Activated CD4-positive, alpha-beta T cell treated with anti-CD3 and anti-CD28 coated beads, Interleukin-2, amount 50 U/mL, for 1 hour (primary cell): ENCODE measurements around the gene REG4.
"Not testable (repeated sequence)": the region's sequence is repeated elsewhere in the genome, so short reads cannot be mapped to it uniquely, and the experiment has no call there.

Experiments
- DNase-seq: peaks from one replicate; pipeline ENCODE4 v3.0.0-alpha.2; 2020

REG4 gene

DNA sequence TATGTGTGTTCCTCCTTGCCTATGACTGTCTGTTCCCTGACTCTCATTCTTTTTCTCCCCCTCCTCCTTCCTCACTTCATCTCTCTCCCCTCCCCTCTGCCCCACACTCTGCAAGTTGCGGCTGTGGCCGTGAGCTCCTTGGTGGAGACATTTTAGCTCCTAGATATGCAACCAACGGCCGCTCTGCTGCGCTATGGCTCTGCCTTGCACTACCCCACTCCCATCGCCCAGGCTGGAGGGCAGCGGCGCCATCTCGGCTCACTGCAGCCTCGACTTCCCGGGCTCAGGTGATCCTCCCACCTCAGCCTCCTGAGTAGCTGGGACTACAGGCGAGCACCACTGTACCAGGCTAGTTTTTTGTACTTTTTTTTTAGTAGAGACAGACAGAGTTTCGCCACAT, 5.5 kb downstream of the REG4 start:
- DNase-seq = no peak

DNA sequence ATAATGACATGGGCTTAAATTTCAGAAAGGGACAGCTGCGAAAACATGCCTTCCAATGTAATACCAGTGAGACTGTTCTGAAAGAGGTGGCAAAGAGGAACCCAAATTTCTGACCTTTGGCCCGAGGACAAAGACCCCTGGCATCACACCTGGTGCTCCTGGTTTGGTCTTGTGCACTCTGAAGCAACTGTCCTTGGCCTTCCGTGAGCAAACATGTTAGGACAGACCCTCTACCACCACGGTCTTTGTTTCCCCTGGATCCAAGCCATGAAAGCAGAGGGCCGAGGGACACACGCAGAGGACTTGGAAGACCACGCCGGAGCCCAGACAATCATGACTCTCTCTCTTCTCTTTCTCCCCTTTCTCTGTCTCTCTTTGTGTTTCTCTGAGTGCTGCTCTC, 6.0 kb downstream of the REG4 start:
- DNase-seq = no peak

DNA sequence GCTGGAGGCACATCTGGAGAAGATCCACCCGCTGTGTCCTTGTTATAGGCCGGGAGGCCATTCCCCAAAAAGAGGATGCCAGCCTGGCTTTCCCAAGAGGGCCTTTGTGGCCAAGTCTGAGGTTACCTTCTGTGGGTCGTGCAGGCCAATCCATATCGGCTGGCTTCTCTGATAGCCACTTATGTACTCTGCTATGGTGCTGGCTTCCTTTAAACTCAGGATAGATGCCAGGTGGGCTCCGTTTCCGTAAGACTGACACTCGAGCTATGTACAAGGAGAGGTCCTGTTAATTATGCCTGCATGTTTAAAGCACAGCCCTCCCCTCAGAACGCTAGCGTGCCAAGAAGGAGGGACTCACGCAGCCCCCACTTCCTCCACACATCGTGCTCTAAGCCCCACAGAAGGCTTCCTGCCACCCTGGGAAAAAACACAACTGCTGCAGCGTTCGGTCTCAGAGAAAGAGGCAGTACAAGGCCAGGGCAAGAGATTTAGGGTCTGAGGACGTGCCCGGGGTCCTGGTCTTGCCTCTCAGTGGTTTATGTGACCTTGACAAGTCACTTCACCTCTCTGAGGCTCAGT, 11.6 kb downstream of the REG4 start:
- no peak for DNase-seq

DNA sequence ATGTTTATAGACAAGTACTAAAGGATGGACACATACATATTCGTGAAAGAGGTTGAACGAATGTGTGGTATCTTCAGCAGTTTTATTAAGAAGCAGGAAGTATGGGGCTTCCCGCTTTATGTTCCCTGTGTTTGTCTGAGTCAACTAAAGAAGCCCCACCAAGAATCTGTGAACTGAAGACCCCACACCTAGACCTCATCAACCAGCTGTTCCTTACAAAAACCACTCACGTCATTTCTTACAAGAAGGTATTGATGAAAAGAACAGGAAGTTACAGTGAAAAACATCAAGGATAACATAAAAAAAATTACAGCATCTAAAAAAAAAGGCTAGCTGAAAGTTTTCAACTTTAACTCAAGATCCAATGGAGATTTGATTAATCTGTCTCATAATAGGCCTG, 12.3 kb downstream of the REG4 start:
- DNase-seq = no peak

DNA sequence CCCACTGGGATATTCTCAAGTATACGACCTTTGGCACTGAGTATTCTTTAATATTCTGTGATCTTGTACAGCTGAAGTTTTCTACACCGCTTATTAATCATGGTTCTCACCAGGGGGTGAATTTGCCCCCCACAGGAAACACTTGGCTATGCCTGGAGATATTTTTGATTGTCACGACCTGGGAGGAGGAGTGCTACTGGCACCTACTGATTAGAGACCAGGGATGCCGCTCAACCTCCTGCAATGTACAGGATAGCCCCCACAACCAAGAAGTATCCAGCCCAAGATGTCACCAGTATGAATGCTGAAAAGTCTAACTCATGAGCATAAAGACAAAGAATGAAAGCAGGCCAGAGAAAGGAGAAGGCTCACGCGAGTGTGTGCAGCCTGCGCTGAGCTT, 13.7 kb downstream of the REG4 start:
- no peak for DNase-seq

DNA sequence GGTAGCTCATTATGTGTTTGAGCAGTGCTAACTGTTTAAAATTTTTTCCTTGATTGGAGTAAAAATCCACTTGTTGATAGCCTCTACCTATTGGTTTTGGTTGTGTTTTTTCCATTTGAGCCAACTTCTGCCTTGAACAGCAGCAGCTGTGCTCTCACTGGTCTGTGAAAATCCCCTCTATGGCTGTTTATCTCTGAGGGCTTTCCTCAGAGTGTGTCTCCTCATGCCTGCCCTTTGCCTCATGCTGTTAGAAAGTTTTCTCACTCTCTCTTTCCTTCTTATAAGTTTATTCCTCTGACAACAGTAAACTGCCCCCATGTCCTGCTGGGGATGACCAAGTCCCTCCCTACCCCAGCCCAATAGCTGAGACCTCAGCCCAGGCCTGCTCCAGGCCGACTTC, 14.1 kb downstream of the REG4 start:
- DNase-seq = no peak

DNA sequence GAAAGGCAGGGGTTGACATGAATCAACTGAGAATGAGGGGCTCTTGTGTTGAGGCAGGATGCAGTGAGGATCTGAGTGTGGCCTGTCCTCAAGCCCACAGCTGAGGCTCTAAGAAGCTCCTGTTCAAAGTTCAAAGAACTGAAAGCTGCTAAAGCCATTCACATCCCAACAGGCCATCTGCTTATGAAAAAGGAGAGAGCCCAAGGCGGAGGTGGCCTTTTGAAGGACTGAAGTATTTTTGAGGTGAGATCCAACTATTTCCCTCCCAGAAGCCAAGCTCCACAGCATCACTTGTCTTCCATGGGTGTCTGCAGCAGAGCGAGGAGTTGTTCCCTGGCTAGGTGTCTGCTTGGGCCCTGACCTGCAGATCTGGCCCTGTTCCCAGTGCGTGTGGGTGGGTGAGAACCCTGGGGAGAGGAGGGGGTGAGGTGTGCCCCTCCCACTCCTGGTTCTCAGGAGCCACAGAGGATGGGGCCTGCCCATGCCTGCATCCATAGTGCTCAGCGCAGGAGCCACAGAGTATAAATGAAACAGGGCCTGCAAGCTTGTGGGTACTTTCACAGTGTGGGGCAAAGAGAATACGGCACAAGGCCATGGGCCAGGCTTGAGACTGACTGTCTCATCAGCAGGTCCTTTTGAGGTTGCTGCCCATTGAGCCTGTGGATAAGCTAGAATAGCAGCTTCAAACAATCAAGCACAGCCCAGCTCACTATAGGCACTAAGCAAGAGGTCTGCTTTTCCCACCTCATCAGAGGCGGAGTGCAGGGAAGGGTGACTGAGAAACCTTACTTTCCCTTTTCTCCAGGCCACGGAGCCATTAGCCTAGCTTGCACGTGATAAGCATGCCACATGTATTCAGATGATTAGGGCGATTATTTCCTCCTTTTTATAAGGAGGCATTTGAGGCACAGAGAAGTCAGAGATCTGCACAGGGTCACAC, 15.7 kb downstream of the REG4 start:
- DNase-seq = no peak

DNA sequence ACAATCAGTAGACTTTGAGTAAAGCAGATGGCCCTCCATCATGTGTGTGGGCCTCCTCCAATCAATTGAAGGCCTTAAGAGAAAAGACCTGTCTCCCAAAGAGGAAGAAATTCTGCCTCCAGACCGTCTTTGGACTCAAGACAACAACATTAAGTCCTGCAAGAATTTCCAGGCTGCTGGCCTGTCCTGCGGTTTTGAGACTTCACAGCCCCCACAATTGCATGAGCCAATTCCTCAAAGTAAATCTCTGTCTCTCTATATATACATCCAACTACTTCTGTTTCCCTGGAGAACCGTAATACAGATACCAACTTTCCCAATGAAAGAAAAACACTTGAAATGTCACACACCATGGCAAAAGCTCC, 16.4 kb downstream of the REG4 start:
- no peak for DNase-seq

DNA sequence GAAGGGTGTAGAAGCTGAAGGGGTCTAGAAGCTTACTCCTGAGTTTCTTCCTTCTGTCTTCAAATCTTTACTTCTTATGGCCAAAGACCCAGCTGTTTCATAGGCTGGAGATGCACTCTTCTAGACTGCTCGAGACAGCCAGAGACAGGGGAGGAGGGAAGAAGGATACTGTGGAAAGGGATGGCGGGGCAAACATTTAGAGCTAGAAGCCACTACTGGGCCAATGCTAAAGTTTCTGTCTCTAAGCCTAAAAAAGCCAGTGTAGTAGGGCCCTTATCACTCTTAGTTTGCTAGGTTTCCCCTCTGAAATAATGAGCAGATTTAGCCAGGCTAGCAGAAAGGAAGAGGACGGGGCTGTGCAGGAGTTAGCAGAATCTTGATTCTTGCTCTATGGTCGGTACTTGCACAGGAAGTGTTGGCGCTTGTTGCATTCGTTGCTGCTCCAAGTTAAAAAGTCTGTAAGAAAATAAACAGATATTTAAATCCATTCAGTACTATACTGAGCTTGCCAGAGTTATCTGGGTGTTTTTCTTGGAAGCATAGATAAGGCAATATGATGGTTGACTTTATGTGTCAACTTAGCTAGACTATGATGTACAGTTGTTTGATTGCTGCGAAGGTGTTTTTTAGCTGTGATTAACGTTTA, 16.9 kb downstream of the REG4 start:
- no peak for DNase-seq

DNA sequence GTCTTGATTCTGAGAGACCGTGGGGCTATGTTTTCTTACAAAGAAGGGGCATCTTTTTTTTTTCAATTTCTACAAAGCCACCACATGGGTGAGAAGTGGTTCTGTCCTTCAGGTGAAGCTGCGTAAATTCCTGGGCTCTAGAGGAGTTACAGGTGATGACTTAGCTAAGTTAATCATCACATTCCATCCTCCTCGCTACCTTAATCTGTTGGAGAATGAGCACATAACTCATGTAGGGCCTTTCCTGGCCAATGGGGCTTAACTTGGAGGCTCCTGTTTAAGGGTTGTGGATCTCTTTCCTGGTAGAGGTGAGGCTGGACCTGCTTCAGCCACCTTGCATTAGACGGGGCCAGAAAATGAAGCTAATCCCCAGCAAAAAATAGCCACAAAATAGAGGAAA, 19.9 kb downstream of the REG4 start:
- no peak for DNase-seq

DNA sequence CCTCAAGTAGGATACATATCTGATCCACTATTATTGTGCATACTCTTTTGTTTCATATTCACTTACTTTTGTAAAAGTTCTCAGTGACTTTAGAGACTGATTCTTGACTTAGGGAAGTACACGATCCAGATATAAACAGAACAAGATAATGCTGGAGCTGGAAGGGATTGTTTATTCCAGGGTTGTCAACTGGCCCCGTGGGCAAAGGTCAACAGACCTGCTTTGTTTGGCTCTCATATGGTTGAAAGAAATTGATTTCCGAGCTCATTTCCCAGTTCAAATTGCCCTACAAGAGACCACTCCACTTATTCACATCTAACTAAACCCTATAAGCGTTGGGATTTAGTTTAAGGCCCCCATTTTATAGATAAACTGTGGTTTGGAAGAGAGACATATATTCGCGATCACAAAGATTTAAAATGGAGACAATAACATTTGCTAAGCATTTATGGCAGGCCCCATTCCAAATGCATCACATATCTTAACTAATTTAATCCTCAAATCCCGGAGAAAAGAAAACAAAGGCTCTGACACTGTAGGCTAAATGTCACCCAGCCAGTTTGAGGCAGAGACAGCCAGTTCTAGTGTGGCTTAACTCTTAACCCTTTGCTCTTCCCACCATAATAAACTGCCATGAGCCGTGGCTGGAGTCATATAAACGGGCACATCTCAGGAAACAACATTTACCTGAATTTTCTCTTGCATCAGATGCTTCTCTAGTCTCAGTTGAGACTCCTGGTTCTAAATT, 20.6 kb downstream of the REG4 start:
- no peak for DNase-seq

DNA sequence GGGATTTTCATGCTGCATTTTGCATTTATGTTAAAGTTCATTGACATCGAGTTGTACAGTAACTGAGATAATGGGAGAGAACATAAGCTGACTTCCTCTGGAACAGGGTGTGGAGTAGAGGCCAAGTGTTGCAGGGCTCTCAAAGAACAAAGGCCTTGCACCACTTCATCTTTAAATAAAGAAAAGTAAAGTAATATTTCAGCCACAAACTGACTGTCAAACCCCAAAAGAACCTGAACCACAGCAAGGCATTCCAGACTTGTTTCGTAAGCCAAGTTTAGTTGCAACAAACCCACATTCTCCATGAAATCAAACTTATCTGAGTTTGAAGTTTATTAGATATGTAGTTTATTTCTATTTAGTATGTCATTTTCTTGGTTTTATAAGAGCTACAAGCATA, 23.5 kb downstream of the REG4 start:
- no peak for DNase-seq

DNA sequence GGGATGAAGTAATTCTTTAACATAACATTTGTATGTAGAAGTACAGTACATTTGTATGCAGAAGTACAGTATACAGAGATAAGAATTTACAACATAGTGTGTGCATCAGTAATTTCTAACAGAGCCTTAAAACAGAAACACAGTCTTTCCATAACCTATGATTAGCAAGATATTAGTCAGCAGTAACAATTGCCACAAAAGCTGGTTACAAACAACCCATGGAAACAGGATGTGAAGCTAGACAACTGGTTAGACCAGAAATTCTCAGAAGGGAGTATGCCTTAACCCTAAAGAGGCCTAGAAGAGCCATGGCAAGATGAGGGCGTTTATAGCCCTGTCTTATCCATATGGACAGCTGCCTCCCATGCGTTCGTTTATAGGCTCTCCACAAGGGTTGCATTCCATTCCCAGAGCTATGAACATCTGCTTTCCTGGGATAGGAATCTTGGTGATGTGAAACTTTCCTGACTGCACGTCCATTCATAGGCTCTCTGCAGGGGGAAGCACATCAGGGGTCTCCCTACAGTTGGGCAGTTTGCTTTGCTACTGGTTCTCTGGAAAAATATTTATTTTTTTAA, 24.7 kb downstream of the REG4 start:
- not testable (repeated sequence) for DNase-seq

DNA sequence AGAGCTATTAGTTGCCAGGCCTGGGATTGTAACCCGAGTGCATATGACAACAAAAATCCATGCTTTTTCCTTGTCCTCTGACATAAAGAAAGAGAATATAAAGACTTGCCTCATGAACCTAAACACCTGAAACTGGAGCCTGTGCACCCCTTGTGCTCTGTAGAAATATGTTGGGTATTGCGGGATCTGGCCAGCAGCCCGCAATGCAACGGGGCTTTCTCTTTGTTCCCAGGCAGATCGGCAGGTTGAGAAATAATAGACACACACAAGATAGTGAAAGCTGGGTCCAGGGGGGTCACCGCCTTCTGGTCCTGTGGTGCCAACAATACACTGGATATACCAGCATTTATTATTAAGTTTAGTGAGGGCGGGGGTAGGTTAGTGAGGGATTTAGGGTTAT, 25.2 kb downstream of the REG4 start:
- not testable (repeated sequence) for DNase-seq

DNA sequence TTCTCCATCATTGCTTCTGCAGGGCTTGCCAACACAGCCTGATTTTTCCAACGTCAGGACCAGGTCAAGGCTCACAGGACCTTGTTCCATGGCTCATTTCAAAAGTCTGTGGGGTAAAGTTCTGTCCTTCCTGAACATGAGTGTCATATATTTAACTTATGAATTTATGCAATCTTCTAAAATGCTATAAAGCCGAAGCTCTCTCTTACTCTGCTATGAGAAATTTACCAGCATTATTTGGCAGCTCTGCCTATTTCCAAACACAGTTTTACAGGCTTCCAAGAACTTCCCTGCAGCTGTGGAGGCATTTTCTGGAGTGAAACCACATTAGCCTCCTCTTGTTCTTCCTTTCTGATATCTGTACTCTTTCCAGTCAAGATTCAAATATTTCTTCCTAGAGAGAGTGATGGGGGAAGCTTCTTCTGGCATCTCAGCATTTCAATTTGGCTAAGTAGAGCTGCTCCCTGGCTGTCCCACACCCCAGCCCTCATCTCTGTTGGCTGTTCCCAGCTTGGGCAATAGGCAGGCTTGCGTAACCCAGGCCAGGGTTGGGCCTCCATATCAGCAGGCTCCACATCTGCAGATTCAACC, 27.0 kb downstream of the REG4 start:
- DNase-seq = no peak

DNA sequence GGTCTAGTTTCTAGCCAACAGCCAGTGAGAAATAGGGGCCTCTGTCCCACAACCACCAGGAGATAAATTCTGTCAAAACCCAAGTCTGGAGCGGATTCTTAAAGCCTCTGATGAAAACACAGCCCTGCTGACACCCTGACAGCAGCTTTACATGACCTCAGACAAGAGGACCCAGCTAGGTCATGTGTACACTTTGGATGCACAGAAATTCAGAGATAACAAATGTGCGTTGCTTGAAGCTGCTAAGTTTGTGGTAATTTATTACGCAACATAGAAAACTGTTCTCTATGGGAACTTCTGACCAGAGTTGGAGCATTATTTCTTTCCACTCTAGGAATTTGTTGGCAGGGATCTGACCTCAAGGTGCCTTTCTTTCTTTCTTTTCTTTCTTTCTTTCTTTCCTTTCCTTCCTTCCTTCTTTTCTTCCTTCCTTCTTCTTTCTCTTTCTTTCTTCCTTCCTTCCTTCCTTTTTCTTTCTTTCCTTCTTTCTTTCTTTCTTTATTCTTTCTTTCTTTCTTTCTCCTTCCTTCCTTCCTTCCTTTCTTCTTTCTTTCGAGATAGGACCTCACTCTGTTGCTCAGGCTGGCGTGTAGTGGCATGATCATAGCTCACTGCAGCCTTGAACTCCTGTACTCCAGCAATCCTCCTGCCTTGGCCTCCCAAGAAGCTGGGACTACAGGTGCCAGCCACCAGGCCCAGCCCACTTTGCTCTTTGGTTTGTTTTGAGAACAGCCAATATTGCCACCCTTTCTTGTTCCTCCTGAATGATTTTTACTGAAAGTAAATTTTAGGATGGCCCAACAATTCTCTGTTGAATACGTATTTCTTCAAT, 27.7 kb downstream of the REG4 start:
- no peak for DNase-seq

DNA sequence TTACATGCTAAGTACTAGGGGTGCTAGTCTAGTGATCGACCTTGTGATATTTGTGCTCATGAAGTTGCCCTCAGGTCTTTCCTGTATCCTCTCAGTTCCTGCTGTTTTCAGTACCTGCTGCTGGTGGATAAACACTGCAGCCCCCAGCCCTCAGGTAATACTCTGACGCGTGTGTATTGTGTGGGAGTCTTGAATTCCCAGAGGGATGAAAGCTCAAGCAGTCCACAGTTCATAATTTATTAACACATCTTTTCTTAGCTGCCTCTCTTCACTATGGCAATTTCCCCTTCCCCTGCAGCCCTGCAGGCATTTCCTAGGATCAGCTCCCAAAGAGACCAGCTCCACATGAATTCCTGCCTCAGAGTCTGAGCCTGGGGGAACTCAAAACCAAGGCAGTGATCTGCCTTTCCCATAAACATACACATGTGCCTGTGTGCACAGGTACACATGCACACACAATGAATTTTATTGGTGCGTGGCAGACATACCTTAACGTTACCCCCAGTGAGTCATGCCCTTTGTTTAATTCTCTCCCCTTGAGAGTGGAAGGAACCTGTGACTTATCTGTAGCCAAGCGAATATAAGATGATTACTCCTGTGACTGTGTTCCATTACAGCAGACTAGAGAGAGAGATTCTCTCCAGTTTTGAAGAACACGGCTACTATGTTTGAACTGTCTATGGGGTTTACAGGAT, 28.5 kb downstream of the REG4 start:
- no peak for DNase-seq

DNA sequence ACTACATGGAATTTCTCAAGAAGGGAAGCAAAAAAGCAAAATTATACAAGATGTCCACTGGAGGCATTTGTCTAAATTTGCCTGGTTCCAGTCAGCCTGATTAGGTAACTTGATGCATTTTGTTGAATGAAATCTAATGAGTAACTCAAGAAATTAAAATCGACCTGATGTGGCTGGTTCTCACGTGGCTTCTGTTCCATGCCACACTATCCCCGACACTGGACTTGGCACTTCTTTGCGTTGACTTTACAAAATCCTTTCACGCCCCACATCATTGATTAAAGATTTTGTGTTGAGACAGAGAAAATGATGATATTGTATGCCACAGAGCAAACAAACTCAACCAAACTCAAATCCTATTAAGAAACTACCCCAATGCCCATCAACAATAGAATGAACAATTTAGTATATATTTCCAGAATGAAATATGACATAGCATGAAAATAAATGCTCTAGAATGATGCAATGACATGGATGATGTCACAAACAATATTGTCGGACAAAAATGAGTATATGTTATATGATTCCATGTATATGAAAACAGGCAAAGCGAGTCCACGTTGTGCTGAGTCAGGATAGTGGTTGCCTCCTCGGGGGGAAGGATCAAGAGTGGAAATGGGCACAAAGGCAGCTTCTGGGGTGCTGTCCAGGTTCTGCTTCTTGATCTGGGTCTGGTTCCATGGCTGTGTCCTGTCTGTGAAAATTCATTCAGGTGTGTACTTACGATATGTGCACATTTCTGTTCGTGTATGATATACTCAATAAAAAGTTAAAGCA, 29.6 kb downstream of the REG4 start:
- no peak for DNase-seq

DNA sequence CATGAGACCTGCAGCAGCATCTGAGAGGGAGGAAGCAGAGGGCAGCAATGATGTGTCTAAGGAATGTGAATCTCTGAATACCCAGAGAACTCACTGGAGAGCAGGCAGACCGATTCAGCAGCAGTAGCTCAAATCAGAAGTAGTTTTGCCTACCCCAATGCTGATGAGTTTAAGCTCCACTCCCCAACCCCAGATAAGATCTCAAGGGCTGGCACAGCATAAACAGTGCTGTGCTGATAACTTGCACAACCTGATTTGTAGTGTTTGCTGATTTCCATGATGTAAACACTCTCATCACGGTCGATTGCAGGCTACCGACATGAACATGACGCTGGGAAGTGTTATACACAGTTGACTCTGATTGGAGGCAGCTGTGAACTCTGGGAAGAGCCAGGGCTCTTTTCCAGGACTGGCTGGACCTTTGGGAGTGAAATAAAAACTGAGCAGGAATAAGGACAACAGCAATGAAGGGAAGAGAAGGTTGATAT, 31.3 kb downstream of the REG4 start:
- DNase-seq = no peak
